Endometrial microvascular endothelial cells (primary cell): ENCODE measurements around the gene MDM1. TPM values are rescaled to one million over a fixed set of nuclear protein-coding genes. Genes with fewer than 3 reads are reported as not detected.

ENCODE experiments used
- in situ Hi-C: cut with HindIII; loops from 2 replicates; pipeline ENCODE4 v1.10.0; 2017; ENCODE audit warnings: low sequenced_read_pairs, low pct_unique_long_range_greater_than_20kb; ENCODE audit errors: inconsistent ontology term
- total RNA-seq: library from RNA; depleted of rRNA; stranded (reverse); fragments of >200 nt; gene quantifications from one replicate; pipeline ENCODE4 v1.2.3, GENCODE V29; 2015; ENCODE audit errors: inconsistent ontology term

MDM1 gene
- total RNA-seq, 1 donor from 2014 or later = 10.4 TPM

DNA sequence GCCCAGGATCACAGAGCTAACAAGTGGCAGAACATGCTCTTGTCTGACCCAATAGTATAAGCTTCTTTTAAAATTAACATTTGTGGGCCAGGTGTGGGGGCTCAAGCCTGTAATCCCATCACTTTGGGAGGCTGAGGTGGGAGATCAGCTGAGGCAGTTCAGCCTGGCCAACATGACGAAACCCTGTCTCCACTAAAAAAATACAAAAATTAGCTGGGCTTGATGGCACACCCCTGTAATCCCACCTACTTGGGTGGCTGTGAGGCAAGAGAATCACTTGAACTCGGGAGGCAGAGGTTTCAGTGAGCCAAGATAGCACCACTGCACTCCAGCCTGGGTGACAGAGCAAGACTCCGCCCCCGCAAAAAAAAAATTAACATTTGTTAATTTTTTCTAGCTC is 45.8 kb downstream of the MDM1 start:
- in situ Hi-C loops = no loop called here

DNA sequence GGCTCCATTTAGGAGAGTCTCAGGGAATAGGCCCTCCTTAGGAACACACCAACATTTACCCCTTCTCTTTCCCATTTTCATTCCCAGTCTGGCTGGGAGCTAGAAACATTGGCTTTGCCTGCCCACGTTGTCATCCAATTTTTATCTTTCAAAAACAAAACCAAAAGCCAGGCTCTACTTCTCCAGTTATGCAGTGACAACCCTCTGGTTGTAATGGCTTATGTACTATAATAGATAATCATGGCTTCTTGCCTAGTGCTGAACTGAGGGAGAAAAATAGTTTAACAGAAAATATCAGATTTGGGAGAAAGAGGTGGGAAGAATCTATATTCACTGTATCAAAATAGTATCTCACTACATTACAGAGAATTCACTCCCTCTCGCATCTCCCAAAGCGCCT is 46.6 kb downstream of the MDM1 start:
- in situ Hi-C loops = no loop called here

DNA sequence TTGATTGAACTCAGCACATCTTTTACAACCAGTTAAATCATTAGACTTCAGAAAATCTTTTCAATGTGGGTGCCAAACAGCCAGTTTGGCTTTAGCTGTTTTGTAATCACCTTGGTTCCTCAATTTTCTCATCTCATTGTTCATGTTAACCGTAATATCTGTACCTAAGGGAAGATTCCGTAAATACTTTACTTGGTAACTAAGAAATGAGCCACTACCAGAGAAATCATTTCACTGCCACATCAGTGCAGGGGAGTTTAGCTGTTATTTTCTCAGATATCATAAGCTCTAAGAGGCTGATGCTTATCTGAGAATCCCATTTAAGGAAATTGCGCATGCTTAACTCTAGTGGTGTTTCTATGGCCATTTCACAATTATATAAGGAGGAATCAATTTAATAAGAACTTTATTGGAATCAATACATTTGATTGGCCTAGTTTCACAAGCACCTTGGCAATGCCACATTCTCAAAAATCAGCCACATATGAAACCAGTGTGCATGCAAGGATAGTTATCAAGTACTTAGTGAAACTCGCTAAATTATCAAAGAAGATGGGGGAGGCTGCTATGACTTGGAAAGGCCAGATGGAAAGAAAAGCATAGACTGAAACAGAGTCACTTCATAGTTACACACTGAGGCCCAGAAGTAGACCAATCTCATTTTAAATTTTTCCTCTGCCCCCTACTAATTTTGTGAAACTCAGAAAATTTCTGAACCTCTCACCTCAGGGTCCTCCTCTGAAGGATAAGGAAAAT is 50.7 kb downstream of the MDM1 start:
- in situ Hi-C loops = no loop called here

DNA sequence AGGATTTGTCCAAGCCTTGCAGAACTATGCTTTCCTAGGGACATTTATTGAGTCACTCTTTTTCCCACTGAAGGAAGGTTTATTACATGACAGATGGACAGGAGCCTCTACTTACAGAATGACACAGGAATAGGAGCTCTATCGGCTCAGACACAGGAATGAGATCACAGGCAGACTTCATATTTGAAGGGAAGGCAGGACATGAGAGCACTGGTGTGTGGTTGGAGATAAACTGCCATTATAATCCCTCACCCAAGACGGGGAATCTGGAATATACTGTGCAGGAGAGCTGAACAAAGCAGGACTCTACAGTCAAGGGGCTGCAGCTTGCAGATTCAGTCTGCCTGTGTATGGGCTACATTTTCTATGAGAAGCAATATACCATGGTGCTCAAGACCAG is 51.9 kb downstream of the MDM1 start:
- in situ Hi-C loops = no loop called here

DNA sequence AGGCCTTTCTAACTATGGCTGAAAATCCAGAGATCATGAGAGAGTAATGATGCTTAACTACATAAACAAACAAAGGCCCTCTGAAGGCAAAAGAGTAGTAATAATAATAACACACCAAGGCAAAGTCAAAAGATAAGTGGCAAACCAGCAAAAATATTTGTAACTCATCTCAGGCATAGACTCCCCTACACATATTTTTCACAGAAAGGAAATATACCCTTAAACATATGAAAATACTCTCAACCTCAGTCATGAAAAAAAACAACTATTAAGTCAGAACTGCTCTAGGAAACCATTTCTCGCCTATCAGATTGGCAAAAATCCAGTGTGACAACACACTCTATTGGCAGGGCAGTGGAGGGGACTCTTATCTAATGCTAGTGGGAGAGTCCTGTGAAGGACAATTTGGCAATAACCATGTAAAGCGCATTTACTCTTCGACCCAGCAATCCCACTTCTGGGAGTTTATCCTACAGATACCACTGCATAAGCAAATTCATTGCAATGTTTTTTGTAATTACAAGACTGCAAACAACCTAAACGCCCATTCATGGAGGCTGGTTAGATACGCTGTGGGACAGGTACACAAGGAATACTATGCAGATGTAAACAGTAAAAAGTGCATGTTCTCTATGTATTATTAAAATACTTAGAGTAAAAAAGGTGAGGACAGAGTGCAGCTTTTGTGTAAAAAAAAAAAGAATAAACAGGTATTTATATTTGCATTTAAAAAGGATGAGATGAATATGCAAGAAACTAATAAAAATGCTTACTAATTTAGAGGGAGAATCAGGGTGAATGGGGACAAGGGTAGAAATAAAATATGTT is 52.7 kb downstream of the MDM1 start:
- in situ Hi-C loops = no loop called here

DNA sequence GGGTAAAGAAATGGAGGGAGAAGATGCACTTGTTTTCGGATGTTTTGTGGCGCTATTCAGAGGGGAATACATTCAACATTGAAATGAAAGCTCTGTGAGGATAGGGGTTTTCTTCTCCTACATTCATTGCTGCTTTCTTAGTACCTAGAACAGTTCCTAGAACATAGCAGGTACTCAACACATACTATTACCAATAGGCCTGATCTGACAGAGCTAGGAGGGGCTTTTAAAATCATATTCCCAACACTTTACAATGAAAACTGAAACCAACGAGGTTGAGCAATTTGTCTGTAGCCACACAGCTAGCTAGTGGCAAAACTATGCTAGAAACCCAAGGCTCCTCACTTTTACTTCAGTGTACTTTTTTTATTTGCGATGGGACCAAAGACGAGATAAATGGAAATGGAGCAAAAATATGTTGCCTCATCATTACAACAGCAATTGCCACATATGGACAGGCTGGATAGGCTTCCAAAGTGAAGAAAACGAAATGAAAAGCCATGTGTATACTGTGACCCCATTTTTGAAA is 55.7 kb downstream of the MDM1 start:
- in situ Hi-C loops = no loop called here

DNA sequence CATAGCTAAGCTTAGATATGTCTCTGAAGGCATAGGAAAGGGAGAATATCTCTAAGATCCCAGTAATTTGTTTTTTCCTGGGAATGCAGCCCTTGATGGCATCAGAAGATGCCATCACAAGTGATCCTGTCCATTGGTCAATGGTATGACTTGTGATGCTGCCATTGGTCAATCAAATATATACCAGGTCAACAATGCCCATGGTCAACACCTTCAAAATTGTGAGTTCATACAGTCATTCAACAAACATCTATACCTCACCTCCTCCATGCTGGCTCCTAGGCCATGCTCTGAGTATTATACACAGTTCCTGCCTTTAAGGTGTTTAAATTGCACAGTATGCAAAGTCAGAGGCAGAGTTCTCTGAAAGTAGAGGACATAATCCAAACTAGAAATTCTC is 59.4 kb downstream of the MDM1 start:
- in situ Hi-C loops = no loop called here

DNA sequence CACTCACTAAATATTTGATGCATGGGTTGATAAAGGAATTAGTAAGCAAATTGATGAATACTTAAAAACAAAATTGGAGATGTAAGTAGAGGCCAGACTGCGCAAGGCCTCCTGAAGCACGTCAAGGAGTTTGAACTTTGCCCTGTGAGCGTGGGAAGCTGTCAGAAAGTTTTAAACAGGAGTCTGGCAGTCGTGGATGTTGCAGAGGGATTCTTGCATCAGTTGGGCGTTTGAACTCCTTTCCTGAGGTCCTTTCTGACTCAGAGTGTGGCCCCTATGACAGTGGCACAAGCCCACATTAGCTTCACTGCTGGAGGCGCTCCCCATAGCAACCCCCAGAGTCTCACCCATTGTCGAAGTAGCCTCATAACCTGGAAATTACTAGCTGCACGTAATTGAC is 60.8 kb downstream of the MDM1 start:
- in situ Hi-C loops = no loop called here

DNA sequence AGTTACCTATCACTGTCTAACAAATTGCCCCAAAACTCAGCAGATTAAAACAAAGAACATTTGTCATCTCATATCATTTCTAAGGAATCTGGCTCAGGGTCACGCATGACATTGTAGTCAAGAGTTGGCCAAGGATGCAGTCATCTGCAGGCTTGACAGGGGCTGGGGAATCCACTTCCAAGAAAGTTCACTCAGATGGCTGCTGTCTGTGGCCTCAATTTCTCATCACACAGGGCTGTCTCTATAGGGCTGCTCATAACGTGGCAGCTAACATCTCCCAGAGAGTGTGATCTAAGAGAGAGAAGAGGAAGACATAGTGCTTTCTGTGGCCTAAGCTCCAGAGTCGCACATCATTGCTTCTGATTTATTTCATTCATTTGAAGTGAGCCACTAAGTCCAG is 61.8 kb downstream of the MDM1 start:
- in situ Hi-C loops = no loop called here

DNA sequence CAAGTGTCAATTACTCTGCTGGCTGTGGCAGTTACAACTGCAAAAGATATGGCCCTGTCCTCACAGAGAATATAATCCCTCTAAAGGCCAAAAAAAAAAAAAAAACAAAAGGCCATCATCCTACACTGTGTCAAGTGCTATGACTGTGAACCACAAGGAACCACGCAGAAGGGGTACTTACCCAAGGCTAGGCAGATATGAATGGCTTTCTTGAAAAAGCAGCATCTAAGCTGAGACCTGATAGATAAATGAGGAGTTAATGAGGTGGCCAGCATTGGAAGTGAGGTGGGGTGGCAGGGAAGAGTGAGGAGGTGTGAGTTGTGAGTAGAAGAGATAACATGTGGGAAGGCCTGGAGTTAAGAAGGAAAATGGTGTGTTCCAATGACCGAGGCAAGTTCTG is 62.4 kb downstream of the MDM1 start:
- in situ Hi-C loops = no loop called here

DNA sequence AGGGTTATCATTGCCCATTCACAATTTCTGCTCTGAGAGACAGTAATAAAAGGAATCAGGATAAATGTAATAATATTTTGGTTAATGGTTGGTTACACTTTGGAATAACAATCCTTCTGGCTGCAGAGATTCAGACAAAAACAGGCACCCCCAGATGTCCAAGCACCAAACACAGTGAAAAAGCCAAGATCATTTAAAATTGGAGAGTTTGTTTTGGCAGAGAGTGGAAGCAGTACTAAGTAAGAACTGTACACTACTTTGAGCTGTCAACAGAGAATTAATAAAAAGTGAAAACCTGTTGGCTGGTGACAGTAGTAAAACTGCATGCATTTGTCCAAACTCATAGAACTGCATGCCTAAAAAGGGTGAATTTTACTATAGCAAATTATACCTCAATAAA is 63.2 kb downstream of the MDM1 start:
- in situ Hi-C loops = no loop called here

DNA sequence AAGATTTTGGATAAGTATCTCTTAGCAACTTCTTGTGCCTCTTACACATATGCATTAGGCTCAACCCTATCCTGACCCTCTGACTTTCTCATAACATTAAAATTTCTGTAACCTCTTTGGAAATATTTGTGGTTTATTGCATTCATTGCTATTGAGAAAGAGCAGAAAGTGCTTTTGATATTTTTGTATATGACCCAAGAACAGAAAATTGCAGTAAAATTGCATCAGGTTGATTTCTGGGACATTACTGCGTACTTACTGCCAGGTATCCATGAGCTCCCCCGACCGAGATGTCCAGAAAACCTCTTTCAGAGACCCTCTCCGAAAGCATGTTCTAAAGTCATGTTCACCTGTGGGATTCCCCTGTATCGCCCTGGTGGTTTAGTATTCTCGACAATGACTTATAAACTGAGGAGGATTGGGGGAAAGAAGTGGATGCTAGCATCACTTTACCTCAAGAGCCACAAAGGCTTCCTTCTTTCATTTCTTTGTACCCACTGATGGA is 64.2 kb downstream of the MDM1 start:
- in situ Hi-C loops = no loop called here

DNA sequence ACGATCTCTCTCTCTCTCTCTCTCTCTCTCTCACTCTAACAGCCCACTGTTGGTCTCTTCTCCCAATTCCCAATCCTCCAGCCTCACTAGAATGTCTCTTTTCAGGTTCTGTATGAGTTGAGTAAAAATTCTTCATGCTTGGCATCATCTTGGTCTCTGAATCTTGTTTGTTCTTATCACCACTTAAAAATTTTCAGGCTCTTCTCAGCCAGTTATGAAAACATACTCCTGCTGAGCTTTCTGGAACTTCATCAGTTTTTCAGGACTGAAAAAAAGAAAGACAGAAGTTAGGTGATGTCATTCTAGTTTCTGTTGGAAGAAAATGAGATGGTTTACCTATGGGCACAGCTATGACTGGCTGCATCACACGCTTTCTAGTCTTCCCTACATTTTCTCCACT is 67.3 kb downstream of the MDM1 start:
- in situ Hi-C loops = no loop called here

DNA sequence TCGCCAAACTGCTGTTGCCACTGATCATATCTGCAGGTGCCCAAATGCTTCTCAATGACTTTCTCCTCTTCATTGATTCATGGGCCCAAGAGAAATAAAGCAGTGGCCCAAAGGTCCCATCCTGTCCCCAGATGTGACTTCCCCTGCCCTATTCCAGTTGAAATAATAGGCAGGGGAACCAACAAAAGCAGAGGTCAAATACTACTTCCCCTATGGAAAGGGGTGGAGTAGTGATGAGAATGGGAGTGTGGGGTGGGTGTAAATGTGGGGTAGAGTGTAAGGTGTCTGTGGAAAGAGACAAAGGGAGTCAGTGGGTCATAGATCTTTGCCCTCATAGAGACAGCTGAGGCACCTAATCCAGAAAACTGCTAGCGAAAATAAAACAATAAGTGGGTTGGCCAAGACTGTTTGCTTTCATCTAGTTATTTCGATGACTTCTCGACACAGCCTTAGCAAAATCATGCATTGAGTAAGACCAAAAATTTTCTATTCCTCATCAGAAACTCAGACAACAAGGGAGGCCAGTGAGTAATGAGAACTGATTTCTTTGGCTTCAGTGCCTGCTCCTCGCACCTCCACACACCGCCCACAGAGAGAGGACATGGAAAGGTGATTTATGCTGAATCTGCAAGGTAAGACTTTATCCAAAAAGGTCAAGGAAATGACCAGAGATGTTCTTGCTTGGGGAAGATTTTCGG is 67.9 kb downstream of the MDM1 start:
- in situ Hi-C loops = no loop called here

DNA sequence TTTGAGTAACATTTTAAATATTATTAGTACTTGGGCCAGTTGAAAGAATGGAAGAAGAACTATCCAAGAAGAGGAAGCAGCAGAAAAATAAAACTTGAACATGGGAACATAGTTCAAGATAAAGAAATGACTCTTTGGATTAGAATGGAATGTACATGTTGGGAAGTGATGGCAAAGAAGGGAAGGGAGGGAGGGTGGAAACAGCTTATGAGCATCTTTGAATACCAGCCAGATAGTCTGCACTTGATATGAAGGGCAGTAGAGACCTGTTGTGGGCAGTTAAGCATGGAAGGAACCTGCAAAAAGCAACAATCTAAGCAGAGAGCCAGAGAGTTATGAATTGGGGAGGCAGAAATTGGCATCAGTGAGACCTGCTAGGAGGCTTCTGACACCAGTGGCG is 68.8 kb downstream of the MDM1 start:
- in situ Hi-C loops = no loop called here

DNA sequence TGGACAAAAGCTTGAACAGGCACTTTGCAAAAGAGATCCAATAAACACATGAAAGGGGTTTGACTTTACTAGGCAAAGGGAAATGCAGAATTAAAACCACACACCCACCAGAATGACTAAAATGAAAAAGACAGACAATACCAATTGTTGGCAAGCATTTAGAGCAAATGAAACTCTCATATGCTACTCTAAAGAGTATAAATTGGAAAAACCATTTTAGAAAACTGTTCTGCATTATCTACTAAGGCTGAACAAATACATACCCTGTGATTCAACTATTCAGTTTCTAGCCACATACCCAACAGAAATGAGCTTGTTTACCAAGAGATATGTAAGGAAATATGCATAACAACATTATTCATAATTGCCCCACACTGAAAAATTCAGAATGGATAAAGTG is 70.3 kb downstream of the MDM1 start:
- in situ Hi-C loops = no loop called here

DNA sequence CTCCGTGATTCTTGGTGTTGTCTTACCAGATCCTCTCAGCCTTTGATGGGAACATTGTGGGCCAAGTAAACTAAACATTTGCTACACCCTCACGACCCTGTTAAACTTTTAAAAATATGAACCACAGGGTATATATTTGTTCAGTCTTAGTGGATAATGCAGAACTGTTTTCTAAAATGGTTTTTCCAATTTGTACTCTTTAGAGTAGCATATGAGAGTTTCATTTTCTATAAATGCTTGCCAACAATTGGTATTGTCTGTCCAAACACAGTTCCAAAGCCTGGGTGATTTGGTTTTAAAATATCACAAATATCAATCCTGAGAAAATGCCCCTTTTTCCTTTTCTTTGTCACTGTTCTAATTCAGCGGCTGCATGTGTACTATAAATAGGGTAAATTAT is 72.0 kb downstream of the MDM1 start:
- in situ Hi-C loops = no loop called here

DNA sequence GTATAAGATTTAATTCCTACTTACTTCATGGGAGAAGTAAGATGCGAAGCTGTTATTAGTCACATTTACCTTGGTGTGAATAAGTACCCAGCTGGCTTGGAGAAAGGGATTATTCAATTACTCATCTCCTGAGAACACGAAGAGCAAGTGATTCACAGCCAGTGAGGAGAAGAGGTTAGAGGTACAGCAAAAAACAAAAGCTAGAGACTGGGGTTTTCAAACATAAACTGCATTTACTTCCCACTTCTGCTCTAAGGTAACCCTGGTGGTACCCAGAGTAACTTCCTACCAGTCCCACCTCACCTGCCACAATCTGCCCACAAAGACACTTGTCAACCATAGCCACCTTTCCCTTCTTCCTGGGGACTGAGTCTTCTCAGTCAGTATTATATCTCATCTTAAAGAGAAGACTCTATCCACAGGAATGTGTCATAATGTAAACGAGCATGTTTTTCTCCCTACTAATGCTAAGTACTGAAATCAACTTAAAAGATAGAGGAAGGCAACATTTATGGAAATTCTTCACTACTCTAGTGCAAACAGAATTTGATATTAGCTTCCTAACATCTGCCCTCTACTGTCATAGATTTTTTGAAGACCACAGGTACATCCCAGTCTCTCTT is 72.7 kb downstream of the MDM1 start:
- in situ Hi-C loops = no loop called here

DNA sequence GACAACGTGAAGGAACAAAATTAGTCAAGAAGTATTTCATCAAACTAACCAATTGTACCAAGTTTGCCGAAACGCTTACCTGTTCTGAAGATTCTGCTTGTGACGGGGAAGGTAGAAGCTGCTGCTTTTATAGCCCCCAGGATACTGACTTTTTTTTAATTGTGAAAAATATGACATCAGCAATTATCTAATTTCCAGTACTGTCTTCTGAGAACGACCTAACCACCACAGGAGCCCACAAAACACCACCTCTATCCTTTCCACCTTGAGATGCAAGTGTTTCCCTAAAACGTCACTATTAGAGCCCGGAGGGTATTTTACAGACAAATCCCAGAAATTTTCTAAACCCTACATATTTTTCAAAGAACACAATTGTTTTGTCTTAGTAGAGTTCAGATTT is 78.7 kb downstream of the MDM1 start, which contains the start of gene IL22:
Gene IL22 (minus strand): TSS at position 101 of the 400 bp plus-strand sequence. CDS start 156 bp downstream, outside the sequence.
- in situ Hi-C loops = no loop called here
